Liver (tissue), 3 donors: ENCODE results near the gene FPR1.

ENCODE experiments used
- ATF3 ChIP-seq: IDR thresholded peaks from 2 replicates; pipeline ENCODE4 v1.6.1; 2016; ENCODE audit warnings: antibody characterized with exemption
- CTCF ChIP-seq: fragments of 150-350 bp; IDR thresholded peaks from 2 replicates; pipeline ENCODE4 v1.5.1; 2017; ENCODE audit warnings: improper control_type of control experiment, low read depth, low read length; ENCODE audit not compliant: missing input control
- EGR1 ChIP-seq, 2 donors: IDR thresholded peaks; 2 replicates each; pipeline ENCODE4 v1.6.1; 2016 to 2018; ENCODE audit warnings: antibody characterized with exemption in 2 of 2, low read depth in 2 of 2
- FOXA1 ChIP-seq: IDR thresholded peaks from 2 replicates; pipeline ENCODE4 v1.6.1; 2016; ENCODE audit warnings: antibody characterized with exemption
- GABPA ChIP-seq, 2 donors: IDR thresholded peaks in 1 of 2; conservative IDR thresholded peaks in 1 of 2; 2 replicates each; pipeline ENCODE4 v1.6.1; 2016; ENCODE audit warnings: antibody characterized with exemption in 2 of 2, mild to moderate bottlenecking in 1 of 2, moderate library complexity in 1 of 2
- HNF4A ChIP-seq, 2 donors: conservative IDR thresholded peaks; 2 replicates each; pipeline ENCODE4 v1.6.1; 2016; ENCODE audit warnings: antibody characterized with exemption in 2 of 2, mild to moderate bottlenecking in 2 of 2
- MAX ChIP-seq: IDR thresholded peaks from 2 replicates; pipeline ENCODE4 v1.6.1; 2016; ENCODE audit warnings: antibody characterized with exemption
- RAD21 ChIP-seq, 2 donors: IDR thresholded peaks; 2 replicates each; pipeline ENCODE4 v1.6.1; 2016; ENCODE audit warnings: antibody characterized with exemption in 2 of 2, mild to moderate bottlenecking in 2 of 2
- REST ChIP-seq: IDR thresholded peaks from 2 replicates; pipeline ENCODE4 v1.6.1; 2016; ENCODE audit warnings: antibody characterized with exemption, mild to moderate bottlenecking
- donor health status: healthy.
- donor health status: healthy.

- TF ChIP-seq CTCF (no peak), REST (no peak), GABPA (IDR thresholded peaks at IDR 0.05 in 1 of 2, conservative IDR thresholded peaks at IDR 0.05 in 1 of 2) (no peak), MAX (no peak), RAD21 (IDR thresholded peaks at IDR 0.05) (no peak), EGR1 (IDR thresholded peaks at IDR 0.05; ENCODE audit: low read depth in 2 of 2) (peak in 1 of 2 donors; percentile 89), FOXA1 (no peak), ATF3 (no peak), HNF4A (conservative IDR thresholded peaks at IDR 0.05) (no peak)
These were observed 47.8 kb downstream of the FPR1 start for GRCh38 chr19:51703575-51704515.
